NCI-H748 treated with DMSO at 0.1 percent for 48 hours (cell line): Measurements from ENCODE around the gene POU4F1.
A peak's percentile ranks its signal among the peaks of the same experiment; 100 is the strongest.

ENCODE experiments used
- DNase-seq: peaks from one replicate; lab custom pipeline; 2025; lab: John Stamatoyannopoulos, UW

The POU4F1 gene

GRCh38 chr13:78606471-78607408, 3.4 kb upstream of the POU4F1 start:
- no peak for DNase-seq

DNA sequence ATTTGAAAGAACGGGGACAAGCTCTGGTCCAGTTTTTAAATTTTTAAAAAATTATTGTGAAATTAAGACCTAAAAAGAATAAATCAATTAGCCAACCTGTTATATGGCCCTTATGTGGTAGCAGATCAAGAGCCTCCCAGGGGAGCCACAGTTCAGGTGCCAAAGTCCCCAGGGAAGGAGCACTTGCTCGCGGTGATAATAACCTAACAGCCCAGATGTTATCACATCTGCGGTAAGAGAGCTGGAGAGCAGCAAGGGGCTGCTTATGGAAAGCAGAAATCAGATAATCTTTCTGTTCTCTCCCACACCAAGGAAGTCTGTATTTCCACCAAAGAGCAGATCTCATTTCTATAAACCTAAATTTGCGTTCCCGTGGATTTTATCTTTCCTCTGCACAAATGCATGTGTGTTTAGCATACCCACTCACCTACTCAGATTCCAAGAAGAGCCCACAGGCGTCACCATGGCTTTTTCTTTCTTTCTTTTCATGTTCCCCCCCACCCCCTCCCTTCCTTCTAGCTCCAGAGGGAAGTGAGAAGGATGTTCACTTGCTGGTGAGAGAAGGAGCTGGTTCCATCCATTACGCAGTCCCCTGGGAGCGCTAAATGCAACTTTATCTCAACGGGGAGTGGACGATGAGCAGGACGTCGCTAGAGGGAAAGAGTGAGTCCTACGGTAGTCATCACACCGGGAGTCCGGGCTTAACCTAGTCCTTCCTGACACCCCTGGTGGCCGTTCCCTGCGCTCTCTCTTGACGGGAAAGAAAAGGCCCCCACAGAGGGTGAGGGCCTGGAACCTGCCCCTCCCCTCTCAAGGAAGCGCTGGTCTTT, 1.6 kb upstream of the POU4F1 start:
- DNase-seq = peak; percentile 30

GRCh38 chr13:78602561-78603239, 652 bp downstream of the POU4F1 start:
- DNase-seq = peak; percentile 38

- no peak for DNase-seq
These were observed 1.3 kb downstream of the POU4F1 start for GRCh38 chr13:78601874-78602560.

GRCh38 chr13:78601124-78601873, 2.1 kb downstream of the POU4F1 start:
- DNase-seq = no peak

GRCh38 chr13:78600280-78600883, 3.0 kb downstream of the POU4F1 start:
- no peak for DNase-seq

GRCh38 chr13:78599645-78600279, 3.6 kb downstream of the POU4F1 start:
- DNase-seq = no peak

DNA sequence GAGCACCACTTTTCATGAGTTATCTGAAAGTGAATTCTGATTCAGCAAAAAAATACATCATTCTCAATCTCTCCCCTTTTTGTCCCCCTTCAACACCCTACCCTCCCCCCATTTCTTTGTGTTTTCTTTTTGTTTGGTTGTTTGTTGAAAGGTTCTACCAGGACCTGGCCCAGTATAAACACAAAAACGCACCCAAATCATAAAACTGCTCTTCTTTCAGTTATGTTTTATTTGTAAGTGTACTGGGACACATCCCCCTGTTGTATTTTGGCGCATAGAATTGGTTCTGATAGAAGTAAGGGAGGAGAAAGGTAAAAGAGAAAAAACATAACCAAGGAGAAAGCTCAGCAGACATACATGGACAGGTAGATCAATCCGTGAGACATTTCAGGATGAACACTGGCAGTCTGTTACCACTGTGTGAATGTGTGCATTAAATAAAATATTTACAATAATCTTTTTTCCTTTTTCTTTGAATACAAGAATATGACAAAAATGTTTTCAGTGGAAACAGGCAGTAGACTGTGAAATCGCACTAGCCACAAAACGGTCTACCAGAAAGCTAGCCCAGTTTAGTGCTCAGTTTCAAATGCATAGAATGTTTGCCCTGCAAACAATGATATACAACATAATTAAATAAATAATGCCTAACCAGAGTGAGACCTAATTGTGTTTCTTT, 4.2 kb downstream of the POU4F1 start:
- DNase-seq = no peak

DNA sequence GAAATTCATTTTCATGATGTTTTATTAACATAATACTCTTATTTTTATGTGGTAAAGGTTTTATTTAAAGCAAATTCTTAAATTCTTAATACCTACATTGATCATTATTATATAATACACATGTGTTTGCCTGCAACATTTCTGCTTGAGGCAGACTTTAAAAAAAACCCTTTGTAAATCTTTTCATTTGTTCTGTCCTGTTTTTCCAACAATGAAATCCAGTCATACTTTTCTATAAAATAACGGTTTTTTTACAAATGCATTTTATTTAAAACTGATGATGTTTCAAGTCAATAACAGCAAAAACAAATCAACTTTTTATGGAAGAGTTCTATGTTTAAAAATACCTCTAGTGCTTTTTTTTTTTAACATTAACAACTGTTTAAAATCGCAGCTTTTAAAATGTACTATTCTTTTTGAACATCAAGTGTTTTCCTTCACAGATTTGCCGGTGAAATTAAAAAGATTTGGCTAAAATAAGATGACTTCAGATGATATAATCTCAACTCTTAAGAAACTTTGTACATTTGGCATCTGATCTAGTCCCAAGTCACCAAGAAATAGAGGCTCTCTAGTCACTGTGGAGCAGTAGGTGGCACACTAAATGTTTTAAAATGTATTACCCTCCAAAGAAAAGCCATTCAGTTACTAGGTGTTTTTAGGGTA, 5.1 kb downstream of the POU4F1 start:
- no peak for DNase-seq

DNA sequence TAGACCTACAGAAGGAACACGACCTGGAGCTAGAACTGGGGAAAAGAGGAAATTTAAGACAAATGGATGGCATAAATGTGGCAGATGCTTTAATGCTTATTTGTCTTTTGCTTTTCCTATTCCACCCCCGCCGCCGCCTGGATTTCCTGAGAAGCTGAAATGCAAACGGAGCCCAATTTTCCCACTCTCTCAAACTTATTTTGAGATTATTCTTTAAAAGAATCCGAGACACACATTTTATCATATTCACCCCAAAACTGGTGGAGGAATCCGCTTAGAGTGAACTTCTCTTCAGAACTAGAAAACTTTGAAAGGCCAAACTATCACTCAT, 5.8 kb downstream of the POU4F1 start:
- no peak for DNase-seq

DNA sequence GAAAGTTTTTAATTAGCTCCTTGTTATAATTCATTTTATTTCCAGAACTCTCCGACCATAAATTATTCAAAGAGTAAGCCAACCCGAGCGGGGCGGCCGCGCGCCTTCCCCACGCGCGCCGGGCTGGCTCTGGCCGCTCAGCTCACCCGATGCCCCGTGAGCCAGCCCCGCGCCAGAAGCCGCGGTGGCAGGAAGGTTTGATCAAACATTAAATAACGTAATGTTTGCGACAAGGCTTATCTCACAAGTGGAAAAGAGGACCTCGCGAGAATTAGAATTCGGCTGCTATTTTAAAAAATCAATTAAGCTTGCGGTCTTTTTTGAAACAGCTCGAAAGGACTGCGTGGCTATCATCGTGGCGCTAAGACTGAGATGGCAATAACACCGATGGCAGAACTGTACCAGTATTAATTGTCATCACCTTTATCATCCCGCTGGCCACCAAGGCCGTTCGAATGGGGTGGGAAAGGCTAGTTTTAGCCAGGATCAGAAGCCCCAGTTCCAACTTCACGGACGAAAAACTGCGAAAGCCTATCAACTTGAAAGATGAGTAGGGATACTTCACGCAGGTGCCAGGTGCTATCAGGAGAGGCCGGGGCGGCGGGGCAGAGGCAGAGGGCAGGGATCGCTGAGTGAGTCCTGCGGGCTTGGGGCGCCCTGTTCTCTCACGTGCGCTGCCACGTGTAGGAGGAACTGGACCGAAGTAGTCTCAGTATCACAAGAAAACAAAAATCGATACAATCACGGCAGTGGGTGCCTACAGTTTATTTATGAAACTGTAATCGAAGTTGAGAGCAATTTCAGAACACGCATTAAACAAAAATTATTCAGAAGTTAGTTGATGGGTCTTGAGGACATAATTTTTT, 6.4 kb downstream of the POU4F1 start:
- no peak for DNase-seq

- no peak for DNase-seq
These were observed 7.0 kb downstream of the POU4F1 start for GRCh38 chr13:78596399-78596735.

DNA sequence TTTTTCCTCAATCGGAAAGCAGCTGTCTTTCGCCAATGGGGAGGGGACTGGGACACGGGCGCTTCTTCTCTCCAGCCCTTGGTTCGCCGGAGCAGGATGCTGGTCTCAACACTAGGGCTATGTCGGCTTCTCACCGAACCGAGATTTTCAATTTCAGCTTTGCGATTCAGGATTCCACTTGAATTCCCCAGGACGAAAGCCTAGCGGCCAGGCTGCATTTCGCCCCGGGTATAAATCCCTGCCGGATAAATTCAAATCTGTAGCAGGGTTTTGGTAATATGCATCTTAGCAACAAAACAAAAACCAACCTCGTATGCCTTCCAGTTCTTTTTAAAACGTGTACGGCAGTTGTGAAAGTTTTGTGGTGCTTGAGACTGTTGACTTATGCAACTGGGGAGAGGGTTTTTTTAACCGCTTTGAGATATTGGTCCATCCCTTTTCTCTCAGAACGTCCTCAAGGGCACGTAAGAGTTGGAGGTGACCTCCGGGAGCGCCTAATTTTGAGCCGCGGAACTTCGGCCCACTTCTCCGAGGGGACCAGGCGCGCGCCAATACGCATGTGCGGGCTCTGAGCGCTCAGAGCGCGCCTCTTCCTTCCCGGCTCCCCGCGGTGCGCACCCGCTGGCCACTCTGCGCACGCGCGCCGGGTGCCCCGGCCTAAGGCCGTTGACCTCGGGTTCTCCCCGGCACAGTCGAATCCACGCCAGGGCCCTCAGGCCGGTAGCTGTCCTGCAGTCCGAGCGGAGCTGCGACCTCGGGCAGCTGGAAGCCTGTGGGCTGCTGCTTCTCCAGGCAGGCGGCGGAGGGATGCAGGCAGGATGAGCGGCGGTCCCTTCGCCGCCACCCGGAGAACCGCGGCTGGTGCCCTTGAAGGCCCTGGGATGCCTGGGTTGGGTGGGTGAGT, 7.6 kb downstream of the POU4F1 start:
- DNase-seq = no peak

DNA sequence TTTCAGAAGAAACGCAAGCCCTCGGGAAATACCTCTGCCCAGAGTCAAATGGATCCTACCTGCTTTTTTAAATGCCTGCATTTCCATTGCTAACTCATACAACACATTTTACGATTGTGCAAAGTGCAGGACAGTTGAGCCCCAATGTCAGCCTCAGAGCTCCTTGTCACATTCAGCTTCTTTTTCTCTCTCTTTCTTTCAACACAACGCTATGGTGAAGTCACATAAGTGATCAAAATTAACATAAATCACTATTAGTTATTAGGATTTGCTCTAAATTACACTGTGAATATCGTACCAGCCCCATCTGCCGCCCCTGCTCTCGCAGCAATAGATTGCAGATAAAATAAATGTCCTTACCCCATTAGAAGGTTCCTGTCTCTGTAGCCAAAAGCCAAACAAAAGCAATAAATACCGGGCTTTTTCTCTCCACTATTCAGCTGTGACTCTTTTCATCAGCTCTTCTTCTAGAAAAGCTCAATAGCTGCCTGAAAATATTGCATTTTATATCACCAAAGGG, 8.8 kb downstream of the POU4F1 start:
- no peak for DNase-seq

DNA sequence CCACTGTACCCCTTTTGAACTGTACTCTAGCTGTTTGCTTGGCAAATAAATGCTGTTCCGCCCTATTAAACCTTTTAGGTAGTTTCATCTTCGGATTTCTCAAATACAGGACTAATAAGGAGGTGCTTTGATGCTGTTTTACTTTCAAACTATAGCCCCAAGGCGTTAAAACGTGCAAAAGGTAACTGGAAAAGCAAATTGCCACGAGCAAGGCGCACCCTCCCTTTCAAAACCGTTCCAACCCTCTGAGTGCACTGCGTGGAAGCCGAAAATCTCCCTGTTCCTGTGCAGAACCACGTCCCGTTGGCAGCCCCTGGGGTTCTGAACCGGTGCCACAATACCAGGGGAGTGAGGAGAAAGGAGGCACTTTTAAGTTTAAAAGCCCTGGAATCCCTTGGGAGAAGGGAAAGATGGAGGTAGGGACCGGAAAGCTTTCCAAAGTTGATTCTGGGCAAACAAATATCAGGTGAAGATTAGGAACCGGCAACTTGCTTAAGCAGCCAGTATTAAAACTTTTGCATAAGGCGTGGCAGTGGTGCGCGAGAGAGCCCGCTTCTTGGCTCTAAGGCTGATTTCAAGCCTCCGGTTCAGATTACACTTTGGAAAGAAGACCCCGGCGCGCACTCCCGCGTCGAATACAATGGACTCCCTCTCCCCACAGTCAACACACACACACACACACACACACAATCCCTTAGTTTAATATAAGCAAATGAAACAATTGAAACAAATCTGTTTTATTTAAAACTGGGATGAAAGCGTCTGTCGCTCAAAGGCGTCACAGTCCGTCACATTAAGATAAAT, 9.5 kb downstream of the POU4F1 start:
- DNase-seq = peak; percentile 61

- DNase-seq = no peak
These were observed 10.2 kb downstream of the POU4F1 start for GRCh38 chr13:78593129-78593528.
